ENCODE results near the gene SHISAL2B.

GRCh38 chr5:64722588-64722987 is 32.3 kb downstream of the SHISAL2B start:
- no peak for TF ChIP-seq EZH2phosphoT487 (IDR thresholded peaks at IDR 0.05; ENCODE audit: borderline replicate concordance, low read depth, low read length)
- TF ChIP-seq CTCF (conservative IDR thresholded peaks at IDR 0.05; ENCODE audit: low read length): no peak
